HEK293 (cell line): ENCODE results near the gene WFDC12.

ENCODE experiments used
- SCRT2 ChIP-seq: fragments of 450-650 bp; formaldehyde crosslinking; IDR thresholded peaks from 2 replicates; pipeline ENCODE4 v1.5.1; 2016; ENCODE audit warnings: missing biosample characterization, missing genetic modification characterization
- YY1 ChIP-seq: fragments of 450-650 bp; formaldehyde crosslinking; IDR thresholded peaks from 2 replicates; pipeline ENCODE4 v1.5.1; 2018; ENCODE audit warnings: missing biosample characterization, missing genetic modification characterization
- ZEB2 ChIP-seq: fragments of 450-650 bp; formaldehyde crosslinking; IDR thresholded peaks from 2 replicates; pipeline ENCODE4 v1.5.1; 2016; ENCODE audit warnings: missing biosample characterization, missing genetic modification characterization
- ZNF2 ChIP-seq: fragments of 450-650 bp; formaldehyde crosslinking; IDR thresholded peaks from 2 replicates; pipeline ENCODE4 v1.5.1; 2016; ENCODE audit warnings: missing biosample characterization, missing genetic modification characterization
- ZNF664 ChIP-seq: fragments of 450-650 bp; formaldehyde crosslinking; IDR thresholded peaks from 2 replicates; pipeline ENCODE4 v1.5.1; 2016; ENCODE audit warnings: missing biosample characterization, missing genetic modification characterization
- ZNF707 ChIP-seq: fragments of 450-650 bp; formaldehyde crosslinking; IDR thresholded peaks from 2 replicates; pipeline ENCODE4 v1.5.1; 2016; ENCODE audit warnings: missing biosample characterization, missing genetic modification characterization
- TF ChIP-seq, protein P1 (sequence below): fragments of 450-650 bp; formaldehyde crosslinking; IDR thresholded peaks from 2 replicates; pipeline ENCODE4 v1.5.1; 2016; ENCODE audit warnings: missing biosample characterization, missing genetic modification characterization
- TF ChIP-seq, protein P2 (sequence below): fragments of 450-650 bp; formaldehyde crosslinking; IDR thresholded peaks from 2 replicates; pipeline ENCODE4 v1.5.1; 2016; ENCODE audit warnings: missing biosample characterization, missing genetic modification characterization
- TF ChIP-seq, protein P3 (sequence below): fragments of 450-650 bp; formaldehyde crosslinking; IDR thresholded peaks from 2 replicates; pipeline ENCODE4 v1.5.1; 2016; ENCODE audit warnings: missing biosample characterization, missing genetic modification characterization
- TF ChIP-seq, protein P4 (sequence below): fragments of 450-650 bp; formaldehyde crosslinking; IDR thresholded peaks from 2 replicates; pipeline ENCODE4 v1.5.1; 2016; ENCODE audit warnings: missing biosample characterization, missing genetic modification characterization

DNA sequence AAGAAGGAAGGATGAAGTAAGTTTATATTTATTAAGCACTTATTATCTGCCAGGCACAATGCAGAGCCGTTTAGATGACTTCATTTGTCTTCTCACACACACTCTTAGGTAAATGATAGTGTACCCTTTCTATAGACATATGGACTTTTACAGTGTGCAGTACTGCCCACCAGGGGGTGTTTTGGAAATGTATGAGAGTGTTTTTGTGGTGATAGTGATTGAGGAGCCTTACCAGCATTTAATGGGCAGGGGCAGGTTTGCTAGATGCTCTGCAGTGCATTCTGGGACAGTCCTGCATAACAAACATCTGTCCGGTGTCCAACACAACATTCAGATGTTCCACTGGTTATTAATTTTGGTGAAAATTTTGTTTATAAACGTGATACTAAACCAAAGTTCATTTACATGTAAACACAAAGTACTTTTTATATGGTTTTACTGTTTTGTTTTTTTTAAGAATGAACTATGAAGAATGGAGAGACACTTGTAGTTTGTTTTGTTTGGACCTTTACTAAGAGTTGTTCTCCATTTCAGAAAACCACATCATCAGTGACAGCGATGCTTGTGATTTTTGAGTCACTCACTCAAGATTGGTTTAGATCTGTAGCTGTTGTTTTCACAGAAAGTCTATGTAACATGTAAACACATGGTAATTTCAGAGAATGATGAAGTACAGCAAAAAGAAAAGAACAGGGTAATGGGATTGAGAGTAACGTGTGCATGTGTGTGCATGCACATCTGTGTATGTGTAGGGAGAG is 43.2 kb downstream of the WFDC12 start:
- TF ChIP-seq YY1 (tag by site-specific recombination) (no peak), ZEB2 (tag by site-specific recombination) (no peak), ZNF707 (no peak), ZNF664 (tag by site-specific recombination) (no peak), ZNF2 (tag by site-specific recombination) (no peak), SCRT2 (tag by site-specific recombination) (no peak)
- TF ChIP-seq, protein P1, sequence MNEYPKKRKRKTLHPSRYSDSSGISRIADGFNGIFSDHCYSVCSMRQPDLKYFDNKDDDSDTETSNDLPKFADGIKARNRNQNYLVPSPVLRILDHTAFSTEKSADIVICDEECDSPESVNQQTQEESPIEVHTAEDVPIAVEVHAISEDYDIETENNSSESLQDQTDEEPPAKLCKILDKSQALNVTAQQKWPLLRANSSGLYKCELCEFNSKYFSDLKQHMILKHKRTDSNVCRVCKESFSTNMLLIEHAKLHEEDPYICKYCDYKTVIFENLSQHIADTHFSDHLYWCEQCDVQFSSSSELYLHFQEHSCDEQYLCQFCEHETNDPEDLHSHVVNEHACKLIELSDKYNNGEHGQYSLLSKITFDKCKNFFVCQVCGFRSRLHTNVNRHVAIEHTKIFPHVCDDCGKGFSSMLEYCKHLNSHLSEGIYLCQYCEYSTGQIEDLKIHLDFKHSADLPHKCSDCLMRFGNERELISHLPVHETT (tag by site-specific recombination), result no peak
- TF ChIP-seq, protein P2, sequence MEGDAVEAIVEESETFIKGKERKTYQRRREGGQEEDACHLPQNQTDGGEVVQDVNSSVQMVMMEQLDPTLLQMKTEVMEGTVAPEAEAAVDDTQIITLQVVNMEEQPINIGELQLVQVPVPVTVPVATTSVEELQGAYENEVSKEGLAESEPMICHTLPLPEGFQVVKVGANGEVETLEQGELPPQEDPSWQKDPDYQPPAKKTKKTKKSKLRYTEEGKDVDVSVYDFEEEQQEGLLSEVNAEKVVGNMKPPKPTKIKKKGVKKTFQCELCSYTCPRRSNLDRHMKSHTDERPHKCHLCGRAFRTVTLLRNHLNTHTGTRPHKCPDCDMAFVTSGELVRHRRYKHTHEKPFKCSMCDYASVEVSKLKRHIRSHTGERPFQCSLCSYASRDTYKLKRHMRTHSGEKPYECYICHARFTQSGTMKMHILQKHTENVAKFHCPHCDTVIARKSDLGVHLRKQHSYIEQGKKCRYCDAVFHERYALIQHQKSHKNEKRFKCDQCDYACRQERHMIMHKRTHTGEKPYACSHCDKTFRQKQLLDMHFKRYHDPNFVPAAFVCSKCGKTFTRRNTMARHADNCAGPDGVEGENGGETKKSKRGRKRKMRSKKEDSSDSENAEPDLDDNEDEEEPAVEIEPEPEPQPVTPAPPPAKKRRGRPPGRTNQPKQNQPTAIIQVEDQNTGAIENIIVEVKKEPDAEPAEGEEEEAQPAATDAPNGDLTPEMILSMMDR (tag by site-specific recombination), result no peak
- TF ChIP-seq, protein P3, sequence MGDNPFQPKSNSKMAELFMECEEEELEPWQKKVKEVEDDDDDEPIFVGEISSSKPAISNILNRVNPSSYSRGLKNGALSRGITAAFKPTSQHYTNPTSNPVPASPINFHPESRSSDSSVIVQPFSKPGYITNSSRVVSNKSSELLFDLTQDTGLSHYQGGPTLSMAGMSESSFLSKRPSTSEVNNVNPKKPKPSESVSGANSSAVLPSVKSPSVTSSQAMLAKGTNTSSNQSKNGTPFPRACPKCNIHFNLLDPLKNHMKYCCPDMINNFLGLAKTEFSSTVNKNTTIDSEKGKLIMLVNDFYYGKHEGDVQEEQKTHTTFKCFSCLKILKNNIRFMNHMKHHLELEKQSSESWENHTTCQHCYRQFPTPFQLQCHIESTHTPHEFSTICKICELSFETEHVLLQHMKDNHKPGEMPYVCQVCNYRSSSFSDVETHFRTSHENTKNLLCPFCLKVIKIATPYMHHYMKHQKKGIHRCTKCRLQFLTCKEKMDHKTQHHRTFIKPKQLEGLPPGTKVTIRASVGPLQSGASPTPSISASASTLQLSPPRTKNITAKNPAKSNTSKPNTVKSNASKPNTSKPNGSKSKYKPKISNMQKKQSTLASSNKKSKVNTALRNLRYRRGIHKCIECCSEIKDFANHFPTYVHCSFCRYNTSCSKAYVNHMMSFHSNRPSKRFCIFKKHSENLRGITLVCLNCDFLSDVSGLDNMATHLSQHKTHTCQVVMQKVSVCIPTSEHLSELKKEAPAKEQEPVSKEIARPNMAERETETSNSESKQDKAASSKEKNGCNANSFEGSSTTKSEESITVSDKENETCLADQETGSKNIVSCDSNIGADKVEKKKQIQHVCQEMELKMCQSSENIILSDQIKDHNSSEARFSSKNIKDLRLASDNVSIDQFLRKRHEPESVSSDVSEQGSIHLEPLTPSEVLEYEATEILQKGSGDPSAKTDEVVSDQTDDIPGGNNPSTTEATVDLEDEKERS (tag by site-specific recombination), result no peak
- TF ChIP-seq, protein P4, sequence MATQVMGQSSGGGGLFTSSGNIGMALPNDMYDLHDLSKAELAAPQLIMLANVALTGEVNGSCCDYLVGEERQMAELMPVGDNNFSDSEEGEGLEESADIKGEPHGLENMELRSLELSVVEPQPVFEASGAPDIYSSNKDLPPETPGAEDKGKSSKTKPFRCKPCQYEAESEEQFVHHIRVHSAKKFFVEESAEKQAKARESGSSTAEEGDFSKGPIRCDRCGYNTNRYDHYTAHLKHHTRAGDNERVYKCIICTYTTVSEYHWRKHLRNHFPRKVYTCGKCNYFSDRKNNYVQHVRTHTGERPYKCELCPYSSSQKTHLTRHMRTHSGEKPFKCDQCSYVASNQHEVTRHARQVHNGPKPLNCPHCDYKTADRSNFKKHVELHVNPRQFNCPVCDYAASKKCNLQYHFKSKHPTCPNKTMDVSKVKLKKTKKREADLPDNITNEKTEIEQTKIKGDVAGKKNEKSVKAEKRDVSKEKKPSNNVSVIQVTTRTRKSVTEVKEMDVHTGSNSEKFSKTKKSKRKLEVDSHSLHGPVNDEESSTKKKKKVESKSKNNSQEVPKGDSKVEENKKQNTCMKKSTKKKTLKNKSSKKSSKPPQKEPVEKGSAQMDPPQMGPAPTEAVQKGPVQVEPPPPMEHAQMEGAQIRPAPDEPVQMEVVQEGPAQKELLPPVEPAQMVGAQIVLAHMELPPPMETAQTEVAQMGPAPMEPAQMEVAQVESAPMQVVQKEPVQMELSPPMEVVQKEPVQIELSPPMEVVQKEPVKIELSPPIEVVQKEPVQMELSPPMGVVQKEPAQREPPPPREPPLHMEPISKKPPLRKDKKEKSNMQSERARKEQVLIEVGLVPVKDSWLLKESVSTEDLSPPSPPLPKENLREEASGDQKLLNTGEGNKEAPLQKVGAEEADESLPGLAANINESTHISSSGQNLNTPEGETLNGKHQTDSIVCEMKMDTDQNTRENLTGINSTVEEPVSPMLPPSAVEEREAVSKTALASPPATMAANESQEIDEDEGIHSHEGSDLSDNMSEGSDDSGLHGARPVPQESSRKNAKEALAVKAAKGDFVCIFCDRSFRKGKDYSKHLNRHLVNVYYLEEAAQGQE (tag by site-specific recombination), result no peak
